Measurements from ENCODE around the gene P3H3.

P3H3 gene

DNA sequence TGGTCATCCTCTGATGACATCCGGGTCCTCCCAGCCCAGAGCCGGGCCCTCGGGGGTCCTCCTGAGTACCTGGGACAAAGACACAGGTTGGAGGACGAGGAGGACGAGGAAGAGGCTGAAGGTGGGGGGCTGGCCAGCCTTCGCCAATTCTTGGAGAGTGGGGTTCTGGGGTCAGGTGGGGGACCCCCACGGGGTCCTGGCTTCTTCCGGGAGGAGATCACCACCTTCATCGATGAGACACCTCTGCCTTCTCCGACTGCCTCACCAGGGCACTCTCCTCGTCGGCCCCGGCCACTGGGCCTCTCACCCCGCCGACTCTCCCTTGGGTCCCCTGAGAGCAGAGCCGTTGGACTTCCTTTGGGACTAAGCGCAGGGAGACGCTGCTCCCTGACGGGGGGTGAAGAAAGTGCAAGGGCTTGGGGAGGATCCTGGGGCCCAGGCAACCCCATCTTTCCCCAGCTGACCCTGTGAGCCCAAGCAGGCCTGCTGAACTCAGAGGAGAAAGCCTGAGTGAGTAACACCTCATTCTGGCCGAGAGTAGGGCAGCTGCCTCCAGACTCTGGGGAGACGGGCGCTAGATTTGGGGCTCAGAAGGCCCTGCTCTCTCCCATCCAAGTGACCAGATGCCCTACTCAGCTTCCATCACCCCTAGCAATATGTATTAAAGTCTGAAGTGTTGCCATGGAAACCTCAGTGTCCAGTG, 1.3 kb upstream of the P3H3 start:
- DNase-seq (ENCODE audit: low read depth in 2 of 2, low spot score in 1 of 2): no peak

DNA sequence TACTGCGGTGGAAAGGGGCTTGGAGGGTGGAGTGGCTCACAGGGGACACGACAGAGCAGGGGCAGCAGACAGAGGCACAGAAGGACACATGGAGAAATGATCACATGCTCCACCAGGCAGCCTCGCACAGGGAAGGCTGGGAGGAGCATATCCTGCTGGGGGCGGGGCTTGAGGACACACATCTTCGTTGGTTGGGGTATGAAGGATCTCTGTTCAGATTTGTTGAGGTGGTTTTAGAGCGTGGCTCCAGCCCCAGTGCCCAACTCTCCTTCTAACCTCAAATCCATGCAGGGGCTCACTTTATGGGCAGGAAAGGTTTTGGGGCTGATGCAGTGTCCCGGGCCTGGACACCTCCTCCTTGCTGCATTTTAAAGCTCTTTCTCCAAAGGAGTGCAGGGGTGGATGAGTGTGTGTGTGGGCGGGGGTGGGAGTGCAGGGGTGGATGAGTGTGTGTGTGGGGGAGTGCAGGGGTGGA, 733 bp upstream of the P3H3 start:
- DNase-seq (ENCODE audit: low read depth in 2 of 2, low spot score in 1 of 2): peak; percentile 12 to 16

DNA sequence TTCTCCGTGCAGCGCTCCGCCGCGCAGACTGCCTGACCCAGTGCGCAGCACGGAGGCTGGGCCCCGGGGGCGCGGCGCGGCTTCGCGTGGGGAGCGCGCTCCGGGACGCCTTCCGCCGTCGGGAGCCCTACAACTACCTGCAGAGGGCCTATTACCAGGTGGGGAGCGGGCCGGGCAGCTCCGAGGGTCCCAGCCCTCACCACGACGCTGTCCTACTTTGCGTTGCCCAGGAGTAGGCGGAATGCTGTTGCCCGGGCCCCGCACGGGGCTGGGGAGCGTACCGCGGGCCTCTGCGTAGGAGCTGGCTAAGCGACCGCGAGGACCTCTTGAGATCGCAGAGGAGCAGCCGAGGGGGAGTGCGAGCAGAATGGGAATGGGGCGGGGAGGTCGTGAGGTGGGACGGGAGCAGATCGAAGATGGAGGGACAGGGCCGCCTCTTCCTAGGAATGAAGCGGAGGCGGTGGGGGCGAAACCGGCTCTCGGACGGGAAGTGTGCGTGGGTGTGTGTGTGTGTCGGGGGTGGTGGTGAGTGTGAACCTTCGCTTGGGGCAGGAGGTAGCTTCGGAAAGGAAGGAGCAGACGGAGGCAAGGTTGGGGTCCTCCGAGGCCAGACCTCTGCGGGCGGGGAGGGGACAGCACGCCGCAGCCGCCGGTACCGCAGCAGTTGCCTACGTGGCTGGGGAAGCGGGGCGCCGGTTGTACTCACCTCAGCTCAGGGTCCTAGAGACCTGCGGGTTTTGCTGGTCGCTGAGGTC, 751 bp downstream of the P3H3 start:
- DNase-seq (ENCODE audit: low read depth in 2 of 2, low spot score in 1 of 2): no peak

DNA sequence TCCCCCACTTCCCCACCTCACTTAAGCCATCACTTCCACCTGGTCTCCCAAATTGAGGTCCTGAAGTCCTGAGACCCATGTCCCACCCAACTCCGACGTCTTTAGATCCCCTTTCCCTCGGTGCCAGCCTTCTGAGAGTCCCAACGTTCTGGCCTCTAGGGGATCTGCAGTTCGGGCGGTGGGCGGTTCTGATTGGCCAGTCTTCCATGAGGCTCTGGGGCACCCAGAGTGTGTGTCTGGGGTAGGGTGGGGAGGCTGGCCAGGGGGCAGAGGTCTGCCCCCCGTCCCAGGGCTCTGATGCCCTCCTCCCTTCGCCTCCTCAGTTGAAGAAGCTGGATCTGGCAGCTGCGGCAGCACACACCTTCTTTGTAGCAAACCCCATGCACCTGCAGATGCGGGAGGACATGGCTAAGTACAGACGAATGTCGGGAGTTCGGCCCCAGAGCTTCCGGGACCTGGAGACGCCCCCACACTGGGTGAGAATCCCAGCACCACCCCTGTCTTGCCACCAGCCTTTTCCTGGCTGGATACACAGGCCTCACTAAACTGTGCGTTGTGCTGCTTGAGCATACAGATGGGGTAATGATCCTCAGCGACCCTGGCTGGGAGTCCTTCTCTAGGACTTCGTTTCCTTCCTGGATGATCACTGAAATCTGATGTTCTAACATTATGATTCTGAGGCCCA, 1.5 kb downstream of the P3H3 start:
- DNase-seq (ENCODE audit: low read depth in 2 of 2, low spot score in 1 of 2): no peak

DNA sequence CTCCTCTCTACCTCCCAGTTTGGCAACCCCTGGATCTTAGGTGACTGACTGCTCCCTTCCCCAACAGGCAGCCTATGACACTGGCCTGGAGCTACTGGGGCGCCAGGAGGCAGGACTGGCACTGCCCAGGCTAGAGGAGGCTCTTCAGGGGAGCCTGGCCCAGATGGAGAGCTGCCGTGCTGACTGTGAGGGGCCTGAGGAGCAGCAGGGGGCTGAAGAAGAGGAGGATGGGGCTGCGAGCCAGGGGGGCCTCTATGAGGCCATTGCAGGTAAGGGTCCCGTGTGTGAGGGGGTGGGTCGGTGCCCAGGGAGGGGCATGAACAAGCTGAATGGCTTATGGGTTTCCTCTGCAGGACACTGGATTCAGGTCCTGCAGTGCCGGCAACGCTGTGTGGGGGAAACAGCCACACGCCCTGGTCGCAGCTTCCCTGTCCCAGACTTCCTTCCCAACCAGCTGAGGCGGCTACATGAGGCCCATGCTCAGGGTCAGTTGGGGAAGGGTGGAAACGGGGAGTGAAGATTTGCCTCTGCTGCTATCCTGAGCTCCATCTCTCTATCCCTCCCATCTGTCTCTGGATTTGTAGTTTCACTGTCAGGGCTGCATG, 2.2 kb downstream of the P3H3 start:
- no peak for DNase-seq (ENCODE audit: low read depth in 2 of 2, low spot score in 1 of 2)

DNA sequence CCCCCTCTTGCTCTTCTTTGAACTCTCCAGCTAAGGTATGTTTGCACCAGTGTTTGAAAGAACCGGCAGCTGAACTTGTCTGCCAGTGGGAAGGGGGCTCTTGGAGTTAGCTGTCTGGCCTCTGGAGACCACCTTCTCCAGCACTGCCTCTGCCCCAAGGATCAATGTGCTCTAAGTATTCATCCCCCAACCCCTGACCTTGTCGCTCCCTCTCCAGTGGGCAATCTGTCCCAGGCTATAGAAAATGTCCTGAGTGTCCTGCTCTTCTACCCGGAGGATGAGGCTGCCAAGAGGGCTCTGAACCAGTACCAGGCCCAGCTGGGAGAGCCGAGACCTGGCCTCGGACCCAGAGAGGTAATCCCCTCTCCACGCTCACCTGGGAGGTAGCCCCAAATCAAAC, 2.8 kb downstream of the P3H3 start:
- no peak for DNase-seq (ENCODE audit: low read depth in 2 of 2, low spot score in 1 of 2)

DNA sequence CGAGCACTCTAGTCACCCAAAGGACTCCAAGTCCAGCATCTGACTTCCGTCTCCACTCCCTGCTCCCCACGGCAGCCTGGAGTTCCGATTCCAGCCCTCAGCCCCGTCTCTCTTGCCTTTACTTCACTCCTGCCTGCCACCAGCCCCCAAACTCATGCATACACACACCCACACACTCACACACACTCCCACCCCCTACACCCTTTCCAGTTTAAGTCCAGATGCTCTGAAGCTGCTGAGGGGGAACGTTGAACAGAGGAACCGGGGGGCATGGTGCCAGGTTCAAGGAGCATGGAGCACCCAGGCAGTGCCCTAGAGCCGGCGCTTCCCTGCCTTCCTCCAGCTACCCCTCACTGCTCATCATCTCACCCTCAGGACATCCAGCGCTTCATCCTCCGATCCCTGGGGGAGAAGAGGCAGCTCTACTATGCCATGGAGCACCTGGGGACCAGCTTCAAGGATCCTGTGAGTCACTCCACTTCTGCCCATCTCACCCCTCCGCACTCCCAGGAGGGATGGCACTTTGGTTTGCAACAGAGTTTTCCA, 3.3 kb downstream of the P3H3 start:
- no peak for DNase-seq (ENCODE audit: low read depth in 2 of 2, low spot score in 1 of 2)

DNA sequence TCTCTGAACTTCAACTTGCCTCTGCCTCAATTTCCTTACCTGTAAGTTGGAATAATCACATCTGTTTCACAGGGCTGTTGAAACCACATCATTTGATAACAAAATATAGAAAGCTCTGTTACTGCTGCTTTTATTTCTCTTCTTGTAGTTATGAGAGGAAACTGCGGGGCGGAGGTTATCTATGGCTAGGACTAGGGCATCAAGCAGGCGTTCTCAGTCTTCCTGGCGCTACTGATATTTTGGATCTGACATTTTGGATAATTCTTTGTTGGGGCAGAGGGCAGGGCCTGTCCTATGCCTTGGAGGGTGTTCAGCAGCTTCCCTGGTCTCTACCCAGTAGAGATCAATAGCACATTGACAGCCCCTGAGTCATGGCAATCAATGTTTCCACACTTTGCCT, 3.9 kb downstream of the P3H3 start:
- DNase-seq (ENCODE audit: low read depth in 2 of 2, low spot score in 1 of 2): no peak

DNA sequence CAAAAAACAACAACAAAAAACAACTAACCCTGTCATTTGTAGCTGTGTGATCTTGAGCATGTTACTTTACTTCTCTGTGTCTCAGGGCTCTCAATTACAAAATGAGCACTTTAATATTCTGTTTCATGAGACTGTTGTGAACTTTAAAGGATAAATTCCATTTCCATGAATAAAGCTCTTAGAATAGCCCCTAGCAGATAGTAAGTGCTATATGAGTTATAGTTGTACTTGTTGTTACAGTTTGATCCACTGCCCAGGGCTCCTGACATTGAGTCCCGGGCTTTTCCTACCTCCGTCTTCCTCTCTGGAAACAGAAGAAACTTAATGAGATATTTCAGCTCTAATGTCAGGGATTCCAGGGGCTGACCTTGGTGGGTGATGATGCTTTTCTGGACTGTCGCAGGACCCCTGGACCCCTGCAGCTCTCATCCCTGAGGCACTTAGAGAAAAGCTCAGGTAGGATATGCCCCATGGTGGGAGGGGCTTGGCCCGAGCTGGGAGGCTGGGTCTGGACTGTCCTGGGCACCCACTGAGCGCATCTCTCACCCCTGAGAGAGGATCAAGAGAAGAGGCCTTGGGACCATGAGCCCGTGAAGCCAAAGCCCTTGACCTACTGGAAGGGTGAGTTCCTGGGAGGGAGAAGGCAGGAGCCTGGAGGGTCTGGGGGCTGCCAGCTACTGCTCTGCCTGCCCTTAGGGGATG, 5.1 kb downstream of the P3H3 start:
- no peak for DNase-seq (ENCODE audit: low read depth in 2 of 2, low spot score in 1 of 2)

DNA sequence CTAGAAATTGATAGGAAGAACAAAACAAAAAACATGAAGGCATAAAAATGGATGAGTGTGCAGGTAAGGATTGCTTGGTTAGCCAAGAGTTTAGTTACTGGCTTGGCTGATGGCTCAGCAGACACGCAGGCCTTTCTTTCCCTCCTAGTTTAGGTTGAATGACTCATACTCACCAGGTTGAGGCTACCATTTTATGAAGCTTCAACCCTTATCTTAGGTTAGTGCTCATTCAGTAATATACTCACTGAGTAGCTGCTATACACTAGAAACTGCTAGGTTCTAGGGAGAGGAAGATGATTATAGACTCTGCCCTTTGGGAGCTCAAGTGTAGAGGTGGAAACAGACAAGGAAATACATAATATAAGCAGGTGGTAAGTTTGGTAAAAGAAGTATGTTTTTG, 6.0 kb downstream of the P3H3 start:
- no peak for DNase-seq (ENCODE audit: low read depth in 2 of 2, low spot score in 1 of 2)

DNA sequence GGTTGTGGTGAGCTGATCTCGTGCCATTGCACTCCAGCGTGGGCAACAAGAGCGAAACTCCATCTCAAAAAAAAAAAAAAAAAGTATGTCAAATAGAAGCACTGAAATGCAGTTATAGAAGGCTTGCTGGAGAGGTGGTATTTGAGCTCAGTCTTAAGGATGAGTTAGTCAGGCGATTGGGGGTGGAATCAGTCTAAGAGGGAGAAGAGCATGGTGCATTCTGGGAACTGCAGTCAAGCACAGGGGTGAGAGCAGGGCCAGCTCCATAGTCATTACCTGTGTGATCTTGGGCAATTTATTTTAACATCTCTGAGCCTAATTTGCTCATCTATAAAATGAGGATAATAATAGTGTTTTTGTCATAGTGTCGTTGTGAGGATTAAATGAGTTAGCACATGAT, 6.7 kb downstream of the P3H3 start:
- no peak for DNase-seq (ENCODE audit: low read depth in 2 of 2, low spot score in 1 of 2)

DNA sequence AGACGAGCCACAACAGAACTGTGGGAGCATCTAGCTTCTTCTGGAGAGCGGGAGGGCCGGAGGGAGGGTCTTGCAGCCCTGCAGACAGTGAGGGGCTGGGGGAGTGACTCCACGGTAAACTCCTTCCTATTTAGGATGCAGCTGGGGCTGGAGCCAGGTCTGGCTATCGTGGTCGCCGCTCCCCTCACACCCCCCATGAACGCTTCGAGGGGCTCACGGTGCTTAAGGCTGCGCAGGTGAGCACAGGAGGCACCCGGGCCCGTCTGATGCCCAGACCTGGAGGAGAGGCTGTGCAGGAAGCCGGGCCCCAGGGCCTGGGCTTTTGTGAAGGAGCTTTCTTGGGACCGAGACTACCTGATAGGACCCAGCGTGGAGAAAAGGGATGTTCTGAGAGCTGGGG, 8.6 kb downstream of the P3H3 start:
- no peak for DNase-seq (ENCODE audit: low read depth in 2 of 2, low spot score in 1 of 2)

DNA sequence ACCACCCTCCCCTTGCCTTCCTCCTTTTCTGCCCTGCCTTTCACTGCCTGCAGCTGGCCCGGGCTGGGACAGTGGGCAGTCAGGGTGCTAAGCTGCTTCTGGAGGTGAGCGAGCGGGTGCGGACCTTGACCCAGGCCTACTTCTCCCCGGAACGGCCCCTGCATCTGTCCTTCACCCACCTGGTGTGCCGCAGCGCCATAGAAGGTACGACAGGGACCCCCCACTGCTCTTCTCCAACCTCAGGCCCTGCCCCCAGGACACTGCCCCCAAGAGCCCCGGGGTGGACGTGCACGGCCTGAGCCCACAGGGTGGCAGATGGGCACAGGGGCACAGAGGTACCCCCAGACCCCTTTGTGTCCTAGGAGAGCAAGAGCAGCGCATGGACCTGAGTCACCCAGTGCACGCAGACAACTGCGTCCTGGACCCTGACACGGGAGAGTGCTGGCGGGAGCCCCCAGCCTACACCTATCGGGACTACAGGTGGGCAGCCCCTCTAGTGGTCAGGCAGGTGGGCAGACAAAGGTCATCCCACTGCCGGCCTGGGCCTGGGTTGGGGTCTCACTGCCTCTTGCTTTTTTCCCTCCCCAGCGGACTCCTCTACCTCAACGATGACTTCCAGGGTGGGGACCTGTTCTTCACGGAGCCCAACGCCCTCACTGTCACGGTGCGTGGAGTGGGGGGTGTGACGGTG, 9.3 kb downstream of the P3H3 start:
- DNase-seq (ENCODE audit: low read depth in 2 of 2, low spot score in 1 of 2): no peak

DNA sequence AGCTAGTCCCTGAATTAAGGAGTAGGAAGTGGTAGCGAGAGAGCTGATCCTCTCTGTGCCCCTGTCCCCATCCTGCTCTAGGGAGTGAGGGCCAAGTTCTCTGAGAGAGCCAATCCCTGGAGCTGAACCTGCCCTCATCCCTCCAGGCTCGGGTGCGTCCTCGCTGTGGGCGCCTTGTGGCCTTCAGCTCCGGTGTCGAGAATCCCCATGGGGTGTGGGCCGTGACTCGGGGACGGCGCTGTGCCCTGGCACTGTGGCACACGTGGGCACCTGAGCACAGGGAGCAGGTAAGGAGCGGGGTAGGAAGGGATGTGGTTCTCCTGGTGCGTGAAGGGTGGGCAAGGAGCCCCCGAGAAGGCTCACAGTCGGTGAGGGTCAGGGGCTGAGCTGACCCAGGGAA, 10.6 kb downstream of the P3H3 start:
- DNase-seq (ENCODE audit: low read depth in 2 of 2, low spot score in 1 of 2): no peak

DNA sequence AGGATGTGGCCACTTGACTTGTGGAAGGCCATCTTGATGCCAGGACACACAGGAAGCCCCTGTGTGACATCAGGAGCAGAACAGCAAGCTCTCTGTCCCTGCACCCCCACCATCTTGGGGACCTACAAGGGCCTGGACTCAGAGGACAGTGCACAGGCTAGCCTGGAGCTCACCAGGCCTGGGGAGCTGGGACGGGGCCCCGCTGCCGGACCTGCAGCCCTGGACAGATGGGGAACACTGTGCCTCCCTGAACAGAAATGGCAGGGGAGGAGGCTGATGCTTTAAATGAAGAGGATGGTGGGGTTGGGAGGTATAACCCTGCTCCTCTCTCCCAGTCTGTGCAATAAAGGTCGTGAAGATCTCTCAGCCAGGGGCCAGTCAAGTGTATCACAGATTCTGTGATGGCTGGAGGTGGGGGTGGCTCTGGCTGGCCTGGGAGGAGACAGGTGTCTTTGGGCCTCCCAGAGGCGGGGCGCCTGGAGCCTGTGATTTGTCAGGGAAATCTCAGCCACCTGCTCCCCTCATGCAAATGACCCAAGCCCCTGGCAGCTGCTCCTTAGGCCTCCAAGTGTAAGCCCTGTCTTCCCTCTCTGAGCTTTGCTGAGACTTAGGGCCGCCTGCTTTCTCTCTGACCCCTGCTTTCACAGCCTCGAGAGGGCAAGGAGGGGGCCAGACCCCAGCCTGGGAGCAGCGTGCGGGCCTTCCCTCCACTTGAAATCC, 11.4 kb downstream of the P3H3 start:
- DNase-seq (ENCODE audit: low read depth in 2 of 2, low spot score in 1 of 2): no peak

DNA sequence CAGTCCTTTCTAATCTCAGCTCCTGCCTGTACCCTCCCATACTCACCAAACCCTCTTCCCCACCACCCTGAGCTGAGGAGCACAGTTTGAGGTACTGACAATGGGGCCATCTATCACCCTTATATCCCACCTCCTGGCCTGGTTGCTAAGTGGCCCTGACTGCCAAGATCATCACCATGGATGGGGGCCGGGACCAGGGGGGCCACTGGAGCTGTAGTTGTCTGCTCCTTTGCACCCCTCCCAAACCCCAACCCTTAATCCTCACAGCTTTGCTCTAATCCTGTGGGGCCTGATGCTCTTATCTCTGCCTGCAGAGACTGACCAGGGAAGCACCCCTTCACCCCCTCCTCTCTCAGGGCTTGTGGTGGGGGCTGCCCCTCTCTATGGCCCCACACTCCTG, 12.1 kb downstream of the P3H3 start:
- no peak for DNase-seq (ENCODE audit: low read depth in 2 of 2, low spot score in 1 of 2)

DNA sequence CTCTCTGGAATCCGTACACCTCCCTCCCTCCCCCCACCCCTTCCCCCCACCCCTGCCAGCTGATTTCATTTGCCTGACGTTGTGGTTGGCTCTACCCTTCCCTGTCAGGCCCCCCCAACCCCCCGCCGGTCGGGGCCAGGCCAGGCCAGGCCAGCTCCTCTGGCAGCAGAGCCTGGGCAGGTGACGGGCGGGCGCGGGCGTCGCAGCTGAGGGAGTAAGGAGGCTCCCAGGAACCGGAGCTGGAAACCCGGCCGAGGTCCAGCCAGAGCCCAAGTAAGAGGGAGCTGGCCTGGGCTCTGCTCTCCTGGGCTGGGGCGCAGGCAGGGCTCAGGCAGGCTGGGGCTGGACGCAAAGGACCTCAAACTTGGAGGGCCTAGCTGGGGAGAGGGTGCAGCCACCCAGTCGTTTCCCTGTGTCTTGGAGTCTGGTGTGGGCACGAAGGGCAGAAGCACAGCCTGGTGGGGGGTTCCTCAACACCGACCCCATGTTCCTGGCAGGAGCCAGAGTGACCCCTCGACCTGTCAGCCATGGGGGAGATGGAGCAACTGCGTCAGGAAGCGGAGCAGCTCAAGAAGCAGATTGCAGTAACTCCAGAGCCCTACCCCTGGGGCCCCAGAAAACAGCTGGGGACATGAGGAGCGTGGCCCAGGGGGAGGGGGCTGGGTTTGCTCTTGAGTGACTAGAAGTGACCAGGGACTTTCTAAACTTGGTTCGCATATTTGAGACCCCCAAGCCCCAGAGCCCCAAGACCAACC, 12.7 kb downstream of the P3H3 start, which contains the start of gene GNB3:
Gene GNB3 (plus strand): TSS at position 165 of the 755 bp plus-strand sequence. CDS start 363 bp downstream, at position 528.
- DNase-seq (ENCODE audit: low read depth in 2 of 2, low spot score in 1 of 2): no peak

DNA sequence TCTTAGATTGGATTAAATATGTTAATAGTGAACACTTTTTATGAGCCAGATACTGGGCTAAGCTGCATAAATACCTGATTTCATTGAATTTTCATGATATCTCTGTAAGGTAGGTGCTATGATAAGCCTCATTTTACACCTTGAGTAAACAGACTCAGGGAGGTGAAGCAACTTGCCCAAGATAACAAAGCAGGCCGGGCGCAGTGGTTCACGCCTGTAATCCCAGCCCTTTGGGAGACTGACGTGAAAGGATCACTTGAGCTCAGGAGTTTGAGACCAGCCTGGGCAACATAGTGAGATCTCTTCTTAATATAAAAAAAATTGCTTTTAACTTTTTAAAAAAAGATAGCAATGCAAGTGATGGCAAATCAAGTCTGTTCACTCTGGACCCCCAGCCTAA, 13.9 kb downstream of the P3H3 start:
- no peak for DNase-seq (ENCODE audit: low read depth in 2 of 2, low spot score in 1 of 2)

All from stimulated activated CD8-positive, alpha-beta memory T cell treated with anti-CD3 and anti-CD28 coated beads, Interleukin-4, amount 100 ng/mL, for 4 hours (primary cell).